KMS-11 (cell line): Measurements from ENCODE around the gene JUP.

Source experiments
- H2AFZ ChIP-seq: fragments of 200-600 bp; sonication (generic); 2 replicates; pipeline ENCODE4 v1.6.1; 2016; ENCODE audit warnings: antibody characterized with exemption, mixed run types, low read depth
- H3K27ac ChIP-seq: fragments of 200-600 bp; sonication (generic); 2 replicates; pipeline ENCODE4 v1.6.1; 2016; ENCODE audit warnings: mild to moderate bottlenecking, mixed run types
- H3K27me3 ChIP-seq: fragments of 200-600 bp; sonication (generic); 2 replicates; pipeline ENCODE4 v1.6.1; 2017; ENCODE audit warnings: mild to moderate bottlenecking, low read depth, mixed run types, moderate library complexity; ENCODE audit not compliant: insufficient read depth
- H3K36me3 ChIP-seq: fragments of 200-600 bp; sonication (generic); 2 replicates; pipeline ENCODE4 v1.6.1; 2017; ENCODE audit warnings: mild to moderate bottlenecking, mixed run types; ENCODE audit not compliant: insufficient read depth
- H3K4me1 ChIP-seq: fragments of 200-600 bp; sonication (generic); 2 replicates; pipeline ENCODE4 v1.6.1; 2016; ENCODE audit warnings: mild to moderate bottlenecking, low read depth, mixed run types; ENCODE audit not compliant: poor library complexity, severe bottlenecking
- H3K4me2 ChIP-seq: fragments of 200-600 bp; sonication (generic); 2 replicates; pipeline ENCODE4 v1.7.0; 2016; ENCODE audit warnings: mild to moderate bottlenecking, mixed run types
- H3K4me3 ChIP-seq: fragments of 200-600 bp; sonication (generic); IDR thresholded peaks from 2 replicates; pipeline ENCODE4 v1.6.1; 2017; ENCODE audit warnings: low read depth, low read length, mixed read lengths; ENCODE audit not compliant: insufficient read depth
- H3K79me2 ChIP-seq: fragments of 200-600 bp; sonication (generic); 2 replicates; pipeline ENCODE4 v1.6.1; 2016; ENCODE audit warnings: low read depth, mixed run types; ENCODE audit not compliant: insufficient read depth
- H3K9ac ChIP-seq: fragments of 200-600 bp; sonication (generic); 2 replicates; pipeline ENCODE4 v1.6.1; 2016; ENCODE audit warnings: mild to moderate bottlenecking, mixed run types
- H4K20me1 ChIP-seq: fragments of 200-600 bp; sonication (generic); 2 replicates; pipeline ENCODE4 v1.6.1; 2016; ENCODE audit warnings: mild to moderate bottlenecking, mixed run types; ENCODE audit not compliant: insufficient read depth
- CTCF ChIP-seq: fragments of 200-600 bp; sonication (generic); conservative IDR thresholded peaks from 2 replicates; pipeline ENCODE4 v1.6.1; 2017; ENCODE audit warnings: low read depth, mild to moderate bottlenecking, antibody characterized with exemption, low read length, moderate library complexity, mixed read lengths

Gene JUP

GRCh38 chr17:41797377-41797776 is 10.9 kb upstream of the JUP start:
- no peaks in the 10 kb centered on the region for H3K79me2 ChIP-seq

GRCh38 chr17:41796121-41796895 is 9.8 kb upstream of the JUP start:
- Histone ChIP-seq H3K79me2 (no peaks in the 10 kb centered on the region), H3K4me1 (peaks cover 13% of the 10 kb centered on the region), H3K27ac (no peak overlapping the region), H3K36me3 (no peaks in the 10 kb centered on the region), H3K4me3 (no peak overlapping the region), H3K27me3 (no peaks in the 10 kb centered on the region), H4K20me1 (no peaks in the 10 kb centered on the region), H3K4me2 (no peak overlapping the region), H2AFZ (no peak overlapping the region), H3K9ac (no peak overlapping the region)
- no peak for TF ChIP-seq CTCF

More at GRCh38 chr17:41797377-41797776, 10.9 kb upstream of the JUP start:
- Histone ChIP-seq H4K20me1 (no peaks in the 10 kb centered on the region), H3K4me3 (no peak overlapping the region), H3K4me1 (peaks cover 19% of the 10 kb centered on the region), H3K27ac (no peak overlapping the region), H3K36me3 (no peaks in the 10 kb centered on the region), H3K27me3 (no peaks in the 10 kb centered on the region), H3K9ac (no peak overlapping the region), H3K4me2 (no peak overlapping the region), H2AFZ (no peak overlapping the region)
- TF ChIP-seq CTCF = no peak

- H3K79me2 ChIP-seq = no peaks in the 10 kb centered on the region
- no peak overlapping the region for H2AFZ ChIP-seq
- no peak overlapping the region for H3K27ac ChIP-seq
- H3K4me3 ChIP-seq = no peak overlapping the region
- no peak for TF ChIP-seq CTCF
- no peaks in the 10 kb centered on the region for H3K36me3 ChIP-seq
- no peaks in the 10 kb centered on the region for H3K4me1 ChIP-seq
- H3K4me2 ChIP-seq = no peak overlapping the region
- no peak overlapping the region for H3K9ac ChIP-seq
- H3K27me3 ChIP-seq = no peaks in the 10 kb centered on the region
- H4K20me1 ChIP-seq = no peaks in the 10 kb centered on the region
These were observed 8.0 kb upstream of the JUP start for GRCh38 chr17:41794540-41794975.

GRCh38 chr17:41793784-41794539 is 7.5 kb upstream of the JUP start:
- Histone ChIP-seq H2AFZ (no peak overlapping the region), H3K27me3 (no peaks in the 10 kb centered on the region), H3K9ac (no peak overlapping the region), H3K4me2 (no peak overlapping the region), H3K4me3 (no peak overlapping the region), H3K4me1 (no peaks in the 10 kb centered on the region), H3K27ac (no peak overlapping the region), H4K20me1 (no peaks in the 10 kb centered on the region), H3K36me3 (no peaks in the 10 kb centered on the region), H3K79me2 (no peaks in the 10 kb centered on the region)
- TF ChIP-seq CTCF = no peak
